ENCODE data around the gene RB1.

GRCh38 chr13:48485432-48485831 is 181.9 kb downstream of the RB1 start:
- TF ChIP-seq CTCF (IDR thresholded peaks at IDR 0.05) (no peak), EP300 (IDR thresholded peaks at IDR 0.05) (no peak), POLR2A (IDR thresholded peaks at IDR 0.05) (no peak)
